Superior temporal gyrus (tissue), 1 donor: ENCODE measurements around the gene LMAN2.
"Not testable (repeated sequence)": the region's sequence is repeated elsewhere in the genome, so short reads cannot be mapped to it uniquely, and the experiment has no call there.

Experiments
- DNase-seq: peaks from one replicate; pipeline ENCODE4 v3.0.0-alpha.2; 2016; ENCODE audit errors: extremely low spot score

The LMAN2 gene

DNA sequence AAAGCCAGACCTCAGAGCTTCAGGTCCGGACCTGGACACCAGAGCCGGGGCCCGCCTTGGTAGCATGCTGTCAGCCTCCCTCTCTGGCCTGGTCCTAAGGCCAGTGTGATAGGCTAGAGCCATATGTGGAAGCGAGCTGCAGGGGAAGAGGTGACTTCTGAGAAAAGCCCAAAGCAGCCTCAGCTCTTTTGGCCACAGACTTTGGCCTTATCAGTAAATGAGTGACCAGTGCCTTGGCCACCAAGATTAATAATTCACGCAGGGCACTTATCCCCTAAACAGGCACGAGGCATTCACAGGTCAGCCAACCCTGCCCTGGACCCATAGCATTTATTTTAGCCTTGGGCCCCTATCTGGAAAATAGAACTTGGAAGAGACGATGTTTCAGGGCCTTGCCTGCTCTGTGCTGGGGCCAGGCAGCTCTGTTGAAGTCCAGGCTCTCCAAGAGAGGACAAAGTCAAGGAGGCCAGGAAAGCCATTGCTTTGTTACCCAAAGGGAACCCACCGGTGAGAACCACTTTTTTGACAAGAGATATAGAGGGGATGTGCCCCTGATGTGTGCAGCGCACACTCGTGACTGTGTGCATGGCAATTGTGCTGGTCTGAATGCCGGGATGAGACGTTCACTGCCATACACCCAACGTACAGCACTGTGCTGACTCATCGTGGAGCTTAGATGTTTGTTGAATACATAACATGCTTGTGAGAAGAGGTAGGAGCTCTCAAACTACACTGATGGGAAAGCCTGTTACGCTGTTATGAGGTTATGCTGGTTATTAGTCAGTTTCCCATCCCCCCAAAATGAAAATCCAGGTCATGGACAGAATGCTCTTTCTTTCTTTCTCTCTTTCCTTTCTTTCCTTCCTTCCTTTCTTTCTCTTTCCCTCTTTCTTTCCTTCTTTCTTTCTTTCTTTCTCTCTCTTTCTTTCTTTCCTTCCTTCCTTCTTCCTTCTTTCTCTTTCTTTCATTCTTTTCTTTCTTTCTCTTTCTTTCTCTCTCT is 27.7 kb upstream of the LMAN2 start:
- DNase-seq, result peak; percentile 40

- no peak for DNase-seq
These were observed 26.6 kb upstream of the LMAN2 start for GRCh38 chr5:177377851-177378776.

DNA sequence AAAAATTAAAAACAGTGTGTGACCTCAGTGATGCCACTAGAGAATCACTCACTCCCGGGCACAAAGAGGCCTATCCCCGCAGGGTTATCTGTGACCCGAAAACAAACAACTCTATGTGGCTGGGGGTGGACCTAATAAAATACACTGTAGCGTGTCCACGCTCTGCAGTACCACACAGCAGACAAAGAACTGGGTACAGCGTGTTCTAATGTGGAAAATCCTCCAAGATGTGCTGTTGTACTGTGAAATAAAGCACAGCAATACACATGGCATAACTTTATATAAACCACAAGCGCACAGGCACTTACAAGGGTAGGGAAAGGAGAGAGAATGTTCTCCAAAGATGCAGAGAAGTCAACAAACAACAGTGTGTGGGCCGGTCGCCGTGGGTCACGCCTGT is 24.6 kb upstream of the LMAN2 start:
- DNase-seq, result peak; percentile 30

DNA sequence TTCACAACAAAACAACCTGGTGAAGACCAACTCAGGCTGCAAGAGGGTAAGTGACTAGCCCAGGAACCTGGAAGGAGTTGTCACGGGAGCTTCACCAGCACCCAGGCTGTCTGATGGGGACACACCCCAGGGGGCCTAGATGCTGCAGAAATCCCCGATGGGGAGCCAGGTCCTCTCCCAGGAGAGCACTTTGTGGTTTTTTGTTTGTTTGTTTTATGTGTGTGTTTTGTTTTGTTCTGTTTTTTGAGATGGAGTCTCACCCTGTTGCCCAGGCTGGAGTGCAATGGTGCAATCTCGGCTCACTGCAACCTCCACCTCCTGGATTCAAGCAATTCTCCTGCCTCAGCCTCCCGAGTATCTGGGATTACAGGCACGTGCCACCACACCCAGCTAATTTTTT is 24.0 kb upstream of the LMAN2 start:
- DNase-seq, result not testable (repeated sequence)

- DNase-seq, result no peak
These were observed 22.7 kb upstream of the LMAN2 start for GRCh38 chr5:177374211-177374610.

GRCh38 chr5:177373806-177374205 is 22.3 kb upstream of the LMAN2 start:
- DNase-seq, result no peak

DNA sequence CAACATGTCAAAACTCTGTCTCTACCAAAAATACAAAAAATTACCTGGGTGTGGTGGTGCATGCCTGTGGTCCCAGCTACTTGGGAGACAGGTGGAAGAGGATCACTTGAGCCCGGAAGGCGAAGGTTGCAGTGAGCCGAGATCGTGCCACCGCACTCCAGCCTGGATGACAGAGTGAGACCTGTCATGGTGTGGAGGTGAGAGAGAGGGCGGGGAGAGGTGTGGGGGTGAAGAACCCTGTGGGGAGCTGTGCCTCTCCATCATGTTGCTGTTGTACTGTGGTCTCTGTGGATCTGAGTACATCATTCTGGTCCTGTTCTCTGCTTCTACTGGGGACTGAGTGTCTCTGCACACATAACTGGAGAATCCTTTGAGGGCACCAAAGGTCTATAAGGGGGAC is 21.4 kb upstream of the LMAN2 start:
- DNase-seq, result no peak

DNA sequence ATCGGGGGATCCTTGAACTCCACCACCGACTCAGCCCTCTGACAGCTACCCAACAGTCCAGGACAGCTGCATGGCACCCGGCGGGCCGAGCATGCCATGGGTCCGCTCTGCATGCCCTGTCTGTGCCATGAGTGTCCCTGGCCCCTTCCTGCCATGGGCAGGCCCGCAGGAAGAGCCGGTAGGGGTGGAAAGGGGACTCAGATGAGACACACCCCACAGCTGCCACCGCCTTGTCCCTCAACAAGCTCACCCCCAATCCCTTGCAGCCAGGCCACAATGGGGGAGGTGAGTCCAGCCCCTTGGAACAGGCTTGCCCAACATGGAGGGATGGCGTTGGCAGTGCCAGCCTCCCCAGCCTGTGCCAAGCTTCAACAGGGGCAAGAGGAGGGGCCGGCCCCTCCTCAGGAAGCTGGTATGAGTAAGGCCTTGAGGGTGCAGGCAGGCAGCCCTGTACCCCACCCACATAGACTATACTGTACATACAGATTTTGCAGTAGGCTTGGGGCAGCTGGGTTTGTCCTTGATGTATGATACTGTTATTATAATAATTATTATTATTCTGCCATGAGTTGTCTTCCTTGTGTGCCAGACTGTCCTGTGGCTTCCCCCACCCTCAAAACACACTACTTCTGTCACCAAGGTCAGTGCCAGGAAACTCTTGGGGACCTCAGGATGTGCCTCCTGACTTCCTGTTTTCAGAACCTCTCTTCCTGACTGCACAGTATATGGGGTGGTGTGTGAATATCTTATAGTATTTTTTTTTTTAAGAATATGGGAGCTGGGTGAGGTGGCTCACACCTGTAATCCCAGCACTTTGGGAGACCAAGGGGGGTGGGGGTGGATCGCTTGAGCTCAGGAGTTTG is 20.8 kb upstream of the LMAN2 start:
- no peak for DNase-seq

DNA sequence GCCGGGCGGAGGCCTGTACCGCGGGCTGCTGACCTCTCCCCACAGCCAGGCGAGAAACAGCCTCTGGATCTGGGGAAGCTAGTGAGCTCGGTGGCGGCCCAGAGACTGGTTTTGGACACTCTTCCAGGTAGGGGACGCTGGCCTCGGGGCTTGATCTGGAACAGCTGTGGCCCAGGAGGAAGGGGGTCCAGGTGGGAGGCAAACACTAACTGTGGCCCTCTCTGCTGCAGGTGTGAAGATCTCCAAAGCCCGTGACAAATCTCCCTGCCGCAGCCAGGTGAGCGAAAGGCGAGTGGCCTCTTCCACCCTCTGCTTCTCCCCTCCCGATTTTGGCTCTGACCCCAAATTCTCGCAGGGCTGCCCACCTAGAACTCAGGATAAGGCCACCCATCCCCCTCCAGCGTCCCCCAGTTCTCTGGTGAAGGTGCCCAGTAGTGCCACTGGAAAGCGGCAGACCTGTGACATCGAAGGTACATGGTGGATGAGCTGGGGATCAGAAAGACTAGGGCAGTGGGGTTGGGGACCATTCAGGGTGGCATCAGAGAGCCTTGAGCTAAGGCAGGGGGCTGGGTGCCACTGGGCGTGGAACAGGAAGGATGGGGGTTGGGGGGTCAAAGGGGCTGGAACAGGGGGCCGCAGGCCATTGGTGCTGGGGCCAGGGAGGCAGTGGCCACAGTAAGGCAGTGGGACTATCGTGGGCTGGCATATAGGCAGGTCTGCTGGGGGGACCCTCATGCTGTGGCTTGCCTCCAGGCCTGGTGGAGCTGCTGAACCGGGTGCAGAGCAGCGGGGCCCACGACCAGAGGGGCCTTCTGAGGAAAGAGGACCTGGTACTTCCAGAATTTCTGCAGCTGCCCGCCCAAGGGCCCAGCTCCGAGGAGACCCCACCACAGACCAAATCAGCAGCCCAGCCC is 19.9 kb upstream of the LMAN2 start:
- no peak for DNase-seq

DNA sequence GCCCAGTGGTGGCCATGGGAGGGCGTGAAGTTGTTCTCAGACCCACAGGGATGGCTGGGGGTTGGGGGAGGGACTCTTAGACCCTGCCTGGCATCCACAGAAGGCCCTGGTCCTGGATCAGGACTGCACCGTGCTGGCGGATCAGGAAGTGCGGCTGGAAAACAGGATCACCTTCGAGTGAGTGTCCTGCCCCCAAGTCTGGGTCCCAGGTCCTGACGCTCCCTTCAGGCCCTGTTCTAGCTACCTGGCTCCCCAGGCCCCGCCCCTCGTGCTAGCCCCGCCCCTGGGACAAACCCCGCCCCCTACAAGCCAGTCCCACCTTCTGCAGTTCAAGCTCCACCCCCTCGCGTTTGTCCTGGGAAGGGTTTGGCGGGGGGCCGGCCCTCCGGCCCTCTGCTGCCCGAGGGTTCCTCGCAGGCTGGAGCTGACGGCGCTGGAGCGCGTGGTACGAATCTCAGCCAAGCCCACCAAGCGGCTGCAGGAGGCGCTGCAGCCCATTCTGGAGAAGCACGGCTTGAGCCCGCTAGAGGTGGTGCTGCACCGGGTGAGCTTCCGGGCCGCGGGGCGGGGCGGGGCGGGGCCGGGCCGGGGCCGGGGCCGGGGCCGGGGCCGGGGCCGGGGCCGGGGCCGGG is 19.1 kb upstream of the LMAN2 start:
- peak; percentile 21 for DNase-seq

DNA sequence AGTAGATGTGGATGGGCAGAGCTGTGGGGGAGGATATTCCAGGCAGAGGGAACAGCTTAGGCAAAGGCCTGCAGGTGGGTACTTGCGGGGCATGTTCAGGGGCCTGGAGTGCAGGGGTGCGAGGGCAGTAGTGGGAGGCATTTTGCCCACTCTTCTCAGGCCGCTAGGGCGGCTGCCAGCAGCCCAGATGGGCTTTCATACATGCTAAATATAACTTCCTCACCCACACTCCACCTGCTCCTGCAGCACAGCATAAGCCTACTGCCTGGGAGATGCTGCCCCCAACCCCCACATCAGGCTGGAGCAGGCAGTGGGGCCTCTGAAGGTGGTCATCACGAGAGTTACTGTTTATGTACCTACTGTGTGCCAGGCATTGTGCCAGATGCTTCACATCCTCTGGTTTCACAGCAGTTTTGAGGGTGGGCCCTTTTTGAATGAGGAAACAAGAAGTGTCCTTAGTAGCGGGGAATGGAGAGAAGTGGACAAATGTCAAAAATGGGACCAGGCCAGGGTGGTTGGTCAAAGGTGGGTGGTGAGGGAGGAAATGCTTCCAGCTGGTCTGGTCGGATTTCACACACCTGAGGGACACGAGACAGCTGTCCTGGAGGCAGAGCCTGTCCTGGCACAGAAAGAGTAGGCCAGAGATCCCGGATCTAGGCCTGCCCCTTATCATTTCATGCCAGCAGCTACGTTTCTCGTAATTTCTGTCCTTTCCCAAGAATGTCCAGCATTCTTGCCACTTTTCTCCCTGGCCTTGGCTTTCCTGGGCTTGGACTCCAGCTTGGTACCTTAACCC is 18.4 kb upstream of the LMAN2 start:
- DNase-seq, result no peak

DNA sequence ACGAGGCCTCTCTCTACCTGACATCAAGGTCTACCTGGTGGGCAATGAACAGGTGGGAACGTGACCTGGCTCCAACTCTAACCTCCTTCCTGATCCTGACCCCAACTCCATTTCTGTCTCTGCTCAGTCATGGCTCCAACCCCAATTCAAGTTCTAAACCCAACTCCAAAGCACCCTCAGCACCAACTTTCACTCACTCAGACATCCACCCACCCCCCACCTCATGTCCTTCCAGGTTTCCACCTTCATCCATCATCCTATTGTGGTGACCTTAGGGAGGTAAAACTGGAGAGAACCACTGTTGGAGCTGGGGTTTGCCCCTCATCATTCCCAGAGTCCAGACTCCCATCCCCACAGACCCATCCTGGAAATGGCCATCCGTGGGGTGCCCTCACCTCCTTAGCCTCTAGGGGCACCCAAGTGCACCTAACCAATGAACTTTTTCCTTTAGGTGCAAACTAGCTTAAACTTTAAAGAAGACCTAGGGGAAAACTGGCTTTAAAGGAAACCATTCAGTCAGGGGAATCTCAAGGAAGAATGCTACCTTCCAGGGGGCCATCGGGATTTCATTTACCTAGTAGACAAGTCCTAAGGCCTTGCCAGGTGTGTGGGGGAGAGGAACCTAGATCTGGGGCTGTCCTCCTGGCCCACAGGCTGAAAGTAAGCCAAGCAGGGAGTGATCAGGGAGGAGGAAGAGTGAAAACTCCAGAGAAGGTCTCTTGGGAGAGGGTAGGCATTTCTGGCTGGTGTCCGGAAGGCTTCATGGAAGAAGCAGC is 17.6 kb upstream of the LMAN2 start:
- DNase-seq, result no peak

- no peak for DNase-seq
These were observed 16.8 kb upstream of the LMAN2 start for GRCh38 chr5:177367981-177368868.

GRCh38 chr5:177367323-177367848 is 15.9 kb upstream of the LMAN2 start:
- DNase-seq, result no peak

DNA sequence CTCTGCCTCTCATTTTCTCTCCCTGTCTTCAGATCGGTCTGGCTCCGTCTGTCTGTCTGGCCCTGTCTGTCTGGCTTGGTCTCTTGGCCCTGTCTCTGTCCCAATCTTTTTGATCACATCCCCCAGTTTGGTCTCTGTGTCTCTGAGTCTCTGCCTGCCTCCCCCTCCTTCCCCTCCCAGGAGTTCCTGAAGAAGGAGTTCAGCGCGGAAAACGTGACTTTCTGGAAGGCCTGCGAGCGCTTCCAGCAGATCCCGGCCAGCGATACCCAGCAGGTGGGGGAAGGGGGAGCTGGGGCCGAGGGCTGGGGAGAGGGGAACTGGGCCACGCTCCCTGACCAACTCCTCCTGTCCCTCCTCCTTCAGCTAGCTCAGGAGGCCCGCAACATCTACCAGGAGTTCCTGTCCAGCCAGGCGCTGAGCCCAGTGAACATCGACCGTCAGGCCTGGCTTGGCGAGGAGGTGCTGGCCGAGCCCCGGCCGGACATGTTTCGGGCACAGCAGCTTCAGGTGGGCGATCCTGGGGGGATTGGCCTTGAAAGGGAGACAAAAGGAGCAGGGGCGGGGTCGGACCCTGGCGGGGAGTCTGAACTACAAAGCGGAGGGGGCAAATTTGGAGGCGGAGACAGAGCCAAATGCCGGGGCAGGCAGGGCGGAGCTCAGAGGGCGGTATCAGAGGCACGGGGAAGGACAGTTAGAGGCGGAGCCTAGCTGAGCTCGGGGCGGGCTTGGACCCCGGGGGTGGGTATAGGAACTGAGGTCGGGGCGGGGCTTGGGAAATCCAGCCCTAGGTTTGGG is 15.3 kb upstream of the LMAN2 start:
- no peak for DNase-seq

DNA sequence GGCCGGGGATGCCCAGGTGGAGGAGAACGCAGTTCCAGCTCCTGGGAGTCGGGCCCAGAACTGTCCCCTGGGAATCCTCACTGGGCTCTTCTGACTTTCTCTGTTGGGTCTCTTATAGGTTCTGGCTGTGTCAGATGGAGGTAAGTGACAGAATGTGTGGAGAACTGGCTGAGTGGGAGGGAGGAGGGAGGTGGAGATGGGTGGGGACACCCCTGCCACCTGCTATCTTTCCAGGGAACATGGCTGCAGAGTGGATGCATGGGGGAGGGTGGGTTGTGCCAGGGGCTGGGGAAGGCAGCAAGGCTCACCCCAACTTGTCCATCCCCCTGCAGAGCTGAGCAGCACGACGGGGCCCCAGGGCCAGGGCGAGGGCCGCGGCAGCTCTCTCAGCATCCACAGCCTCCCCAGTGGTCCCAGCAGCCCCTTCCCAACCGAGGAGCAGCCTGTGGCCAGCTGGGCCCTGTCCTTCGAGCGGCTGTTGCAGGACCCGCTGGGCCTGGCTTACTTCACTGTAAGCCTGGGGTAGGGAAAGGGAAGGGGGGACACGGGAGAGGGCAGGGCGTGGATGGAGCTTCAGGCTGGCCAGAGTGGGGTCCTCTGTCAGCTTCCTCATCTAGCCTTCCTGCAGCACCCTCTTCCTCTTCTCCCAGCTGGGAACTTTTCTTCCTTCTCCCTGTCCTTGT is 14.5 kb upstream of the LMAN2 start:
- no peak for DNase-seq
